ENCODE measurements around the gene DCC.
A peak's percentile ranks its signal among the peaks of the same experiment; 100 is the strongest.

The DCC gene

DNA sequence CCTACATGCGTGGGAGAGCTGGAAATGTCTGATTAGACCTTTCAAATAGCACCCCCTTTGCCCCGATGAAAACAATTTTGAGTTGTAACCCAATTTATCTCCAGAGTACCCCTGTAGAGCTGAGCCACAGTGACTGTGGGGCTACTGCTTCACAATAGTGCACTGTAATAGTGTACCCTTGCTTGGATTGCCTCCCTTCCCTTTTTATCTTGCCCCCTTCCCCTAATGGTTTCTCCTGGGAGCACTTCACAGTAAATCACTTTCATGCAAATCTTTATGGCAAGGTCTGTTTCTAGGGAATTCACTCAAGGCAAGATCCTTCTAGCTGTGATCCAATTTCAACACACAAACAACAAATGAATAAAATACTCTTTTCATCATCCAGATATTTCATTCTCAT lies 1196.9 kb downstream of the DCC start:
- DNase-seq = no peak

- DNase-seq = no peak
Observed at GRCh38 chr18:53541924-53542323, 1201.9 kb downstream of the DCC start.

DNA sequence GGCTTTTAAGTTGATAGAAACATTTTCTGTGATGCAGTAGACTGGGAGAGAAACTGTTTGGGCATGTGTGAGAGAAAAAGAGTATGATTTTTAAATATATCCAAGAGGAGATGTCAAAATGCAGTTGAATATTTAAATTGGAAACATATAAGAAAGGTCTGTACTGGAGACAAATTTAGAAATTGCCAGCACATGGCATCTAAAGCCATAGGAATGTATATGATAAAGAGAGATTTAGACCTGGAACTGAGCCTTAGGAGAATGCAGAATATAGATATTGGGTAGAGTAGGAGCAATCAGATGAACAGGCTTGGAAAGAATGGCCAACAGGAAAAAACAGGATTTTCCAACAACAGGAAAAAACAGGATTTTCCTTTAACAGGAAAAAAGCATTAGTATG lies 1203.7 kb downstream of the DCC start:
- DNase-seq = no peak

- no peak for DNase-seq
Observed at GRCh38 chr18:53544917-53545316, 1204.9 kb downstream of the DCC start.

DNA sequence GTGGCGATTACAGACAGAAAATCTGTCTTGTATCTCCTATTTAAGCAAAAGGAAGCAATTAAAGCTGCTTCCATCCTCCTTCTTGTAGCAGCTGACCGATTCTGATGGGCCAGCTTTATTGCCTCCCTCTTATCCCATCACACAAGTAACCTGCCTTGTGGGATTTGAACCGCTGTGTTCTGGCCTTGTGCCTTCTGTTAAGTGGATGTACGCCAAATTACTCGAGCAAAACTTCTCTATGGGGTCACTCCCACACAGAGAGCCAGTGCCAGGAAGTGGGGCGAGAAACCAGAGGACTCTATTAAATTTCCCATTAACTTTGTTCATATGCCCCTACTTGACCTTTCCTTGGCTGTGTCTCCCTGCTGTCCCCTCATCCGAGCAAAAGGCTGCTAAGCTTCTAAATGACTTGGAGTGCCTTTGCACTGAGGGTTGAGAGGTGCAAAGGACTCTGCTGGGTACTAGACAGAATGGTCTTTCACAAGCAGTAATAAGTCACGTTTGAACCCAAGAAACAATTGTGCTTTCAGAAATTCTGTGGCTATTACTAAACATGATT lies 1212.0 kb downstream of the DCC start:
- peak; percentile 30 for DNase-seq

GRCh38 chr18:53553030-53553429 lies 1213.0 kb downstream of the DCC start:
- no peak for DNase-seq

GRCh38 chr18:53556450-53556849 lies 1216.5 kb downstream of the DCC start:
- DNase-seq = no peak

- DNase-seq = no peak
Observed at GRCh38 chr18:53560546-53560945, 1220.5 kb downstream of the DCC start.

DNA sequence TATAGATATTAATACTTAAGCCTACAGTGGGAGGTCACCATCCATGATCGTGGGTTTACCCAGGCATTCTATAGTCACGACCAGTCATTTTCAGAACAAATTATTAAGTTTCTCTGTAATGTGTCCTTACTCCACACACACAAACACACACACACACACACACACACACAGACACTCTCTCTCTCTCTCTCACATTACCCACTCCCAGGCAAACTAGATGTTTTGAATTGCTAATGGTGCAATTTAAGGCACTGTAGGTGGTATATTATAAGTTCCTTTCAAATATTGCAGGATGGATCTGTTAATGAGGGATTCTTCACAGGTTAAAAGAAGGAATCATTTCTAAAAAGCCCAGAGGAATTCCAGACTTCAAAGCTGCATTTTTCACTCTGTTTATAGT lies 1226.6 kb downstream of the DCC start:
- DNase-seq = no peak

- peak; percentile 14 for DNase-seq
Observed at GRCh38 chr18:53567929-53568574, 1228.1 kb downstream of the DCC start.
